ENCODE measurements around the gene CDH3. TPM values are rescaled to one million over a fixed set of nuclear protein-coding genes. Genes with fewer than 3 reads are reported as not detected.

Gene CDH3
- total and polyA plus RNA-seq, 10 of the 15 experiments (the other 5 are each of a cell fraction or from before 2014, with no cell fraction given) = 0.05 to 0.44 (median 0.12) TPM; not detected in 5

DNA sequence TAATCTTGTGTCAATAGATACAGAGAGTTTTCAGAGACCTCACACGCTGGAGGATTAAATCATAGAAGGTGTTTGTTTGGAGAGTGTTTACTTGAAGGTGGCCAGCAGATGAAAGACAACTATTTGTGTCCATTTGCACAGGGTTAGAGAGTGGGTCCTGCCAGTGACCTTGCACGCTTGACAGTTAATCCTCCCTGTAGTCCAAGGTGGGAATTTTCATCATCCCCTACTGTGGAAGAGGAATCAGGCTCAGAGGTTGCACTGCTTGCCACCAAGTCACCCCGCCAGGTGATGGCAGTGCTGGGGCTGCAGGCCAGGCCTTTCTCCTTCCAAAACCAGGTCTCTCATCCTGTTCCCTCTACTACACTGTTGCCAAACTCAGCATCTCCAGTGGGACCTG lies 104.3 kb downstream of the CDH3 start (continued):
- TF ChIP-seq, protein P1, sequence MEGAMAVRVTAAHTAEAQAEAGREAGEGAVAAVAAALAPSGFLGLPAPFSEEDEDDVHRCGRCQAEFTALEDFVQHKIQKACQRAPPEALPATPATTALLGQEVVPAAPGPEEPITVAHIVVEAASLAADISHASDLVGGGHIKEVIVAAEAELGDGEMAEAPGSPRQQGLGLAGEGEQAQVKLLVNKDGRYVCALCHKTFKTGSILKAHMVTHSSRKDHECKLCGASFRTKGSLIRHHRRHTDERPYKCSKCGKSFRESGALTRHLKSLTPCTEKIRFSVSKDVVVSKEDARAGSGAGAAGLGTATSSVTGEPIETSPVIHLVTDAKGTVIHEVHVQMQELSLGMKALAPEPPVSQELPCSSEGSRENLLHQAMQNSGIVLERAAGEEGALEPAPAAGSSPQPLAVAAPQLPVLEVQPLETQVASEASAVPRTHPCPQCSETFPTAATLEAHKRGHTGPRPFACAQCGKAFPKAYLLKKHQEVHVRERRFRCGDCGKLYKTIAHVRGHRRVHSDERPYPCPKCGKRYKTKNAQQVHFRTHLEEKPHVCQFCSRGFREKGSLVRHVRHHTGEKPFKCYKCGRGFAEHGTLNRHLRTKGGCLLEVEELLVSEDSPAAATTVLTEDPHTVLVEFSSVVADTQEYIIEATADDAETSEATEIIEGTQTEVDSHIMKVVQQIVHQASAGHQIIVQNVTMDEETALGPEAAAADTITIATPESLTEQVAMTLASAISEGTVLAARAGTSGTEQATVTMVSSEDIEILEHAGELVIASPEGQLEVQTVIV (IDR thresholded peaks at IDR 0.05; ENCODE audit: borderline replicate concordance, partially characterized antibody) = no peak

Small RNAs within 50 kb of the gene (small RNA-seq; reads per million reads assigned to genes)
- gene HSPE1P5 (not detected), gene RF01233 (not detected), gene RNA5SP429 (not detected)

Other genes with a start within 250 kb of the CDH3 start
- 0.49 and 2.0 TPM in 2 replicates for gene SMPD3, start 196.8 kb upstream of the CDH3 start, total RNA-seq (2014; rRNA removed)
- 0.76 and 0.83 TPM in 2 replicates for gene SMPD3, start 196.8 kb upstream of the CDH3 start, total RNA-seq (2014; rRNA removed; fragmentation: Illumina TruSeq; extraction: Trizol)
- gene SMPD3, start 196.8 kb upstream of the CDH3 start, total RNA-seq (2021) = 1.5 and 1.8 TPM in 2 replicates
- gene SMPD3, start 196.8 kb upstream of the CDH3 start, polyA plus RNA-seq (2011; rRNA removed) = 0.04 TPM in 1 of 2 replicates, not detected in the other
- 0.05 and 0.90 TPM in 2 replicates for gene SMPD3, start 196.8 kb upstream of the CDH3 start, polyA plus RNA-seq (2014; fragmentation: Illumina TruSeq; extraction: Trizol)
- under 1 TPM; 0.06 to 0.22 TPM for gene SMPD3, start 196.8 kb upstream of the CDH3 start, polyA plus RNA-seq (2014; fragmentation: Nextera tagmentation; extraction: Ambion mirVana)
- gene SMPD3, start 196.8 kb upstream of the CDH3 start, polyA plus RNA-seq (2014; rRNA removed) = 0.99 and 1.5 TPM in 2 replicates
- 1 to 10 TPM; 1.6 to 1.7 TPM for gene SMPD3, start 196.8 kb upstream of the CDH3 start, polyA plus RNA-seq (2016; fragmentation: Nextera tagmentation; extraction: Ambion mirVana)
- gene ZFP90, start 106.0 kb upstream of the CDH3 start, total RNA-seq (2014; rRNA removed) = 19.5 and 20.9 TPM in 2 replicates
- gene ZFP90, start 106.0 kb upstream of the CDH3 start, total RNA-seq (2014; rRNA removed; fragmentation: Illumina TruSeq; extraction: Trizol) = 15.1 and 17.5 TPM in 2 replicates
- gene ZFP90, start 106.0 kb upstream of the CDH3 start, total RNA-seq (2021) = 17.2 and 19.9 TPM in 2 replicates
- gene ZFP90, start 106.0 kb upstream of the CDH3 start, polyA plus RNA-seq (2011; rRNA removed) = 20.0 and 24.1 TPM in 2 replicates
- 15.0 and 17.9 TPM in 2 replicates for gene ZFP90, start 106.0 kb upstream of the CDH3 start, polyA plus RNA-seq (2014; fragmentation: Illumina TruSeq; extraction: Trizol)
- 1 to 10 TPM; 3.3 to 3.6 TPM for gene ZFP90, start 106.0 kb upstream of the CDH3 start, polyA plus RNA-seq (2014; fragmentation: Nextera tagmentation; extraction: Ambion mirVana)
- gene ZFP90, start 106.0 kb upstream of the CDH3 start, polyA plus RNA-seq (2014; rRNA removed) = 16.9 and 17.3 TPM in 2 replicates
- gene ZFP90, start 106.0 kb upstream of the CDH3 start, polyA plus RNA-seq (2016; fragmentation: Nextera tagmentation; extraction: Ambion mirVana) = 10 to 100 TPM; 12.9 to 15.8 TPM
- gene CDH1, start 92.0 kb downstream of the CDH3 start, total RNA-seq (2014; rRNA removed) = 17.8 and 18.4 TPM in 2 replicates
- 19.6 and 22.2 TPM in 2 replicates for gene CDH1, start 92.0 kb downstream of the CDH3 start, total RNA-seq (2014; rRNA removed; fragmentation: Illumina TruSeq; extraction: Trizol)
- gene CDH1, start 92.0 kb downstream of the CDH3 start, total RNA-seq (2021) = 30.6 and 42.7 TPM in 2 replicates
- gene CDH1, start 92.0 kb downstream of the CDH3 start, polyA plus RNA-seq (2011; rRNA removed) = 1.2 and 2.2 TPM in 2 replicates
- gene CDH1, start 92.0 kb downstream of the CDH3 start, polyA plus RNA-seq (2014; fragmentation: Illumina TruSeq; extraction: Trizol) = 25.9 and 30.8 TPM in 2 replicates
- gene CDH1, start 92.0 kb downstream of the CDH3 start, polyA plus RNA-seq (2014; fragmentation: Nextera tagmentation; extraction: Ambion mirVana) = 10 to 100 TPM in 1 of 2 experiments, 1 to 10 TPM in 1; 6.7 to 10.9 TPM
- gene CDH1, start 92.0 kb downstream of the CDH3 start, polyA plus RNA-seq (2014; rRNA removed) = 24.4 and 28.8 TPM in 2 replicates
- 10 to 100 TPM; 13.8 to 17.0 TPM for gene CDH1, start 92.0 kb downstream of the CDH3 start, polyA plus RNA-seq (2016; fragmentation: Nextera tagmentation; extraction: Ambion mirVana)
- gene TANGO6, start 198.2 kb downstream of the CDH3 start, total RNA-seq (2014; rRNA removed) = 16.0 and 21.5 TPM in 2 replicates
- gene TANGO6, start 198.2 kb downstream of the CDH3 start, total RNA-seq (2014; rRNA removed; fragmentation: Illumina TruSeq; extraction: Trizol) = 12.3 and 13.7 TPM in 2 replicates
- 20.4 and 20.6 TPM in 2 replicates for gene TANGO6, start 198.2 kb downstream of the CDH3 start, total RNA-seq (2021)
- gene TANGO6, start 198.2 kb downstream of the CDH3 start, polyA plus RNA-seq (2011; rRNA removed) = 8.8 and 9.5 TPM in 2 replicates
- gene TANGO6, start 198.2 kb downstream of the CDH3 start, polyA plus RNA-seq (2014; fragmentation: Illumina TruSeq; extraction: Trizol) = 9.4 and 9.5 TPM in 2 replicates
- 1 to 10 TPM; 1.1 to 2.0 TPM for gene TANGO6, start 198.2 kb downstream of the CDH3 start, polyA plus RNA-seq (2014; fragmentation: Nextera tagmentation; extraction: Ambion mirVana)
- 6.9 and 7.3 TPM in 2 replicates for gene TANGO6, start 198.2 kb downstream of the CDH3 start, polyA plus RNA-seq (2014; rRNA removed)
- 10 to 100 TPM; 12.4 to 14.8 TPM for gene TANGO6, start 198.2 kb downstream of the CDH3 start, polyA plus RNA-seq (2016; fragmentation: Nextera tagmentation; extraction: Ambion mirVana)